ENCODE results near the gene RHNO1. TPM values are rescaled to one million over a fixed set of nuclear protein-coding genes. Genes with fewer than 3 reads are reported as not detected.

Gene RHNO1
- total RNA-seq, 1 experiment from 2014 or later: 77.9 TPM

- CTCF ChIA-PET: no interaction called here
- H4K20me1 ChIP-seq (ENCODE audit: insufficient read depth): no peaks in the 10 kb centered on the region
- TF ChIP-seq EZH2 (IDR thresholded peaks at IDR 0.05; ENCODE audit: low read depth): no peak
- TF ChIP-seq, protein P1, sequence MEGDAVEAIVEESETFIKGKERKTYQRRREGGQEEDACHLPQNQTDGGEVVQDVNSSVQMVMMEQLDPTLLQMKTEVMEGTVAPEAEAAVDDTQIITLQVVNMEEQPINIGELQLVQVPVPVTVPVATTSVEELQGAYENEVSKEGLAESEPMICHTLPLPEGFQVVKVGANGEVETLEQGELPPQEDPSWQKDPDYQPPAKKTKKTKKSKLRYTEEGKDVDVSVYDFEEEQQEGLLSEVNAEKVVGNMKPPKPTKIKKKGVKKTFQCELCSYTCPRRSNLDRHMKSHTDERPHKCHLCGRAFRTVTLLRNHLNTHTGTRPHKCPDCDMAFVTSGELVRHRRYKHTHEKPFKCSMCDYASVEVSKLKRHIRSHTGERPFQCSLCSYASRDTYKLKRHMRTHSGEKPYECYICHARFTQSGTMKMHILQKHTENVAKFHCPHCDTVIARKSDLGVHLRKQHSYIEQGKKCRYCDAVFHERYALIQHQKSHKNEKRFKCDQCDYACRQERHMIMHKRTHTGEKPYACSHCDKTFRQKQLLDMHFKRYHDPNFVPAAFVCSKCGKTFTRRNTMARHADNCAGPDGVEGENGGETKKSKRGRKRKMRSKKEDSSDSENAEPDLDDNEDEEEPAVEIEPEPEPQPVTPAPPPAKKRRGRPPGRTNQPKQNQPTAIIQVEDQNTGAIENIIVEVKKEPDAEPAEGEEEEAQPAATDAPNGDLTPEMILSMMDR (conservative IDR thresholded peaks at IDR 0.05): no peak
- H3K36me3 ChIP-seq (ENCODE audit: low read depth): peaks cover 22% of the 10 kb centered on the region; the same call in 1 of the 2 replicates
- DNase-seq: no peak
- POLR2A ChIA-PET (ENCODE audit: unreplicated experiment): no interaction called here
- H3K4me2 ChIP-seq: no peak overlapping the region
- no TSS peak for BruUV-seq (replicated peaks)
- no peaks in the 10 kb centered on the region for H3K4me1 ChIP-seq (replicated peaks; ENCODE audit: insufficient read depth)
- intact Hi-C loops (cut with micrococcal nuclease; ENCODE audit: unreplicated experiment): no loop called here
- no peaks in the 10 kb centered on the region for H3K79me2 ChIP-seq (ENCODE audit: low read depth)
- no peaks in the 10 kb centered on the region for H3K27me3 ChIP-seq (ENCODE audit: insufficient read depth, low read depth)
- no peaks in the 10 kb centered on the region for H3K9me2 ChIP-seq (ENCODE audit: insufficient read depth)
- no peak overlapping the region for H3K27ac ChIP-seq
- no peaks in the 10 kb centered on the region for H3K9me3 ChIP-seq (ENCODE audit: insufficient read depth, low read depth)
- H2AFZ ChIP-seq: no peak overlapping the region
- no peak overlapping the region for H3K4me3 ChIP-seq
- no peaks in the 10 kb centered on the region for H3F3A ChIP-seq (ENCODE audit: insufficient read depth, low read depth)
These were observed 57.3 kb downstream of the RHNO1 start for GRCh38 chr12:2934371-2934770.

- H2AFZ ChIP-seq: no peak overlapping the region
- BruUV-seq (replicated peaks): no TSS peak
- no peak for DNase-seq
- no peaks in the 10 kb centered on the region; the same call in 1 of the 2 replicates for H3F3A ChIP-seq (ENCODE audit: insufficient read depth, low read depth)
- no peaks in the 10 kb centered on the region for H3K4me1 ChIP-seq (replicated peaks; ENCODE audit: insufficient read depth)
- no peaks in the 10 kb centered on the region for H3K79me2 ChIP-seq (ENCODE audit: low read depth)
- H3K9me2 ChIP-seq (ENCODE audit: insufficient read depth): no peaks in the 10 kb centered on the region
- no peak overlapping the region for H3K27ac ChIP-seq
- H3K4me3 ChIP-seq: no peak overlapping the region
- no peak overlapping the region for H3K4me2 ChIP-seq
- intact Hi-C loops (cut with micrococcal nuclease; ENCODE audit: unreplicated experiment): no loop called here
- H3K9me3 ChIP-seq (ENCODE audit: insufficient read depth, low read depth): no peaks in the 10 kb centered on the region
- TF ChIP-seq, protein P1 (conservative IDR thresholded peaks at IDR 0.05): no peak
- no peak for TF ChIP-seq EZH2 (IDR thresholded peaks at IDR 0.05; ENCODE audit: low read depth)
- no peaks in the 10 kb centered on the region for H4K20me1 ChIP-seq (ENCODE audit: insufficient read depth)
- POLR2A ChIA-PET (ENCODE audit: unreplicated experiment): no interaction called here
- CTCF ChIA-PET: no interaction called here
- H3K27me3 ChIP-seq (ENCODE audit: insufficient read depth, low read depth): no peaks in the 10 kb centered on the region
- 0 out of 2 replicates have a peak, but pooled peaks cover 14% of the 10 kb centered on the region for H3K36me3 ChIP-seq (ENCODE audit: low read depth)
These were observed 59.3 kb downstream of the RHNO1 start for GRCh38 chr12:2936301-2936700.

DNA sequence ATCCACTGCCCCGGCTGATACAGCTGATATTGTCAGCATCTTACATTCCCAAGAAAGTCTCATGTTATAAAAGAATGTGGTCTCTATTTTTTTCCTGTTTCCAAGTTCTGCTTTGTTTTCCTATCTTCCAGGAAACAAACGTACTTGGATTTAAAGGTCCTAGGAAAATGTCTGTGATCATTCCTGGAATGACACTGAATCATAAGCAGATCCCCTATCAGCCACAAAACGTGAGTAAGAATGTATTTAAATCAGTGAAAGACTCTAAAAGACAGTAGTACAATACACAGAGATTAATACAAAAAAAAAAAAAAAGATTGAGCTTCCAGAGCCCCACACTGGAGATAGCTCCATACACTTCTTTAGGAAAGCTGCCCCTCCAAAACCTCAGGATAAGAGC lies 60.5 kb downstream of the RHNO1 start:
- CTCF ChIA-PET: no interaction called here
- no TSS peak for BruUV-seq (replicated peaks)

More for the DNA sequence above, 60.5 kb downstream of the RHNO1 start:
- POLR2A ChIA-PET (ENCODE audit: unreplicated experiment): no interaction called here
- DNase-seq: no peak
- H2AFZ ChIP-seq: no peak overlapping the region
- H3K4me2 ChIP-seq: no peak overlapping the region
- H4K20me1 ChIP-seq (ENCODE audit: insufficient read depth): no peaks in the 10 kb centered on the region
- H3K4me3 ChIP-seq: no peak overlapping the region
- no peaks in the 10 kb centered on the region for H3K27me3 ChIP-seq (ENCODE audit: insufficient read depth, low read depth)
- 0 out of 2 replicates have a peak, but pooled peaks cover 6% of the 10 kb centered on the region for H3K36me3 ChIP-seq (ENCODE audit: low read depth)
- no peak overlapping the region for H3K27ac ChIP-seq
- no peaks in the 10 kb centered on the region for H3K9me2 ChIP-seq (ENCODE audit: insufficient read depth)
- TF ChIP-seq, protein P1 (conservative IDR thresholded peaks at IDR 0.05): no peak
- TF ChIP-seq EZH2 (IDR thresholded peaks at IDR 0.05; ENCODE audit: low read depth): no peak
- H3K9me3 ChIP-seq (ENCODE audit: insufficient read depth, low read depth): no peaks in the 10 kb centered on the region
- intact Hi-C loops (cut with micrococcal nuclease; ENCODE audit: unreplicated experiment): no loop called here
- H3K79me2 ChIP-seq (ENCODE audit: low read depth): no peaks in the 10 kb centered on the region
- no peaks in the 10 kb centered on the region; the same call in 1 of the 2 replicates for H3F3A ChIP-seq (ENCODE audit: insufficient read depth, low read depth)
- H3K4me1 ChIP-seq (replicated peaks; ENCODE audit: insufficient read depth): no peaks in the 10 kb centered on the region

Other genes with a start within 250 kb of the RHNO1 start
- 189 and 226 TPM in 2 replicates for gene FKBP4, start 82.3 kb upstream of the RHNO1 start, total RNA-seq (2021)
- 33.3 and 41.3 TPM in 2 replicates for gene ITFG2, start 64.6 kb upstream of the RHNO1 start, total RNA-seq (2021)
- gene NRIP2, start 42.2 kb upstream of the RHNO1 start, total RNA-seq (2021): not detected in 2 replicates
- gene TEX52, start 20.2 kb upstream of the RHNO1 start, total RNA-seq (2021): not detected in 2 replicates
- gene FOXM1, start within 50 bp of the RHNO1 start, total RNA-seq (2021): 161 and 225 TPM in 2 replicates
- 39.0 and 54.6 TPM in 2 replicates for gene TULP3, start 13.7 kb downstream of the RHNO1 start, total RNA-seq (2021)
- gene TEAD4, start 82.2 kb downstream of the RHNO1 start, total RNA-seq (2021): 47.7 and 56.0 TPM in 2 replicates
- gene TSPAN9, start 200.2 kb downstream of the RHNO1 start, total RNA-seq (2021): 8.9 and 9.6 TPM in 2 replicates